A549 (cell line): Measurements from ENCODE around the gene ANKFN1.

Experiments used
- FOSL2 ChIP-seq, 2 experiments: fragments of 450-650 bp in 1 of 2; fragments of >200 bp in 1 of 2; sonication (Bioruptor Twin) in 1 of 2; formaldehyde crosslinking; IDR thresholded peaks; 2 replicates each; pipeline versions ENCODE4 v1.5.0 to v1.6.1; 2016 to 2020; ENCODE audit warnings: mild to moderate bottlenecking in 1 of 2, moderate library complexity in 1 of 2
- POLR2A ChIP-seq: IDR thresholded peaks from 2 replicates; pipeline ENCODE4 v1.6.1; 2012; ENCODE audit warnings: mild to moderate bottlenecking, low read length
- RARB ChIP-seq: fragments of 250-450 bp; sonication (Bioruptor Pico); IDR thresholded peaks from 2 replicates; pipeline ENCODE4 v1.8.0; 2021; ENCODE audit warnings: mild to moderate bottlenecking, moderate library complexity
- SMC3 ChIP-seq: fragments of >200 bp; sonication (Bioruptor Twin); formaldehyde crosslinking; IDR thresholded peaks from 3 replicates; pipeline ENCODE4 v1.6.1; 2018; ENCODE audit warnings: inconsistent platforms
- ZC3H11A ChIP-seq: fragments of 450-650 bp; IDR thresholded peaks from 2 replicates; pipeline ENCODE4 v1.6.1; 2014; ENCODE audit warnings: antibody characterized with exemption, mild to moderate bottlenecking
- TF ChIP-seq, protein P1 (sequence below): fragments of >200 bp; sonication (Bioruptor Twin); formaldehyde crosslinking; IDR thresholded peaks from 3 replicates; pipeline ENCODE4 v1.5.1; 2016
- TF ChIP-seq, protein P2 (sequence below): IDR thresholded peaks from 2 replicates; pipeline ENCODE4 v1.6.1; 2012
- TF ChIP-seq, protein P3 (sequence below): fragments of 200-600 bp; sonication (generic); IDR thresholded peaks from 2 replicates; pipeline ENCODE4 v1.6.1; 2016; ENCODE audit warnings: antibody characterized with exemption, mild to moderate bottlenecking, moderate library complexity
- TF ChIP-seq, protein P4 (sequence below): IDR thresholded peaks from 2 replicates; pipeline ENCODE4 v1.6.1; 2012

DNA sequence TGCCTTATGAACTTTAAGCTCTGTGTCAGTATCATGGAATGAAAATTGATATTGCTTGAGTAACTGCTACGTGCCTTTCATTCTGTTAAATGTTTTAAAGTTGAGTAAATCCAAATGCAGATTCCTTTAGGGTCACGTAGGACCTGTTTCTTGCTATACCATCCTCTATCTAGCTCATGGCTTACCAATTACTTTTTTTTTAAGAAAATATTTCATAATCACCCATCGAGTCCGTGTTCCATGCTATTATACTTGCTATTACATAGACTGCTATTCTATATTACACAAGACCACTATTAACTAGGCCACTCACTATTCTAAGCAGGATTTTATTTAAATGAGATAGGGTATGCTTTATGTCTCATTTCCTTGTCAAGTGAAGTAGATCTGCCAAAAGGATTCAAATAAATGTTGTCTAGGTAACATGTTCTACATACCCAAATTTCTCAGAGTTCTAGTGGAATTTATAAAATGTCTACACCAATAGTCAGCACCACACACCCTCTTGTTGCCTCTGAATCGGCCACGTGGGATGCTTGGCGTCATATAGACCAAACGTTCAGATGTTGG, 11.9 kb downstream of the ANKFN1 start:
- TF ChIP-seq RARB (no peak), POLR2A (no peak), FOSL2 (IDR thresholded peaks at IDR 0.05) (no peak), FOSL2 (CRISPR knock-in tag; IDR thresholded peaks at IDR 0.05) (no peak), SMC3 (no peak), ZC3H11A (no peak)
- TF ChIP-seq, protein P1, sequence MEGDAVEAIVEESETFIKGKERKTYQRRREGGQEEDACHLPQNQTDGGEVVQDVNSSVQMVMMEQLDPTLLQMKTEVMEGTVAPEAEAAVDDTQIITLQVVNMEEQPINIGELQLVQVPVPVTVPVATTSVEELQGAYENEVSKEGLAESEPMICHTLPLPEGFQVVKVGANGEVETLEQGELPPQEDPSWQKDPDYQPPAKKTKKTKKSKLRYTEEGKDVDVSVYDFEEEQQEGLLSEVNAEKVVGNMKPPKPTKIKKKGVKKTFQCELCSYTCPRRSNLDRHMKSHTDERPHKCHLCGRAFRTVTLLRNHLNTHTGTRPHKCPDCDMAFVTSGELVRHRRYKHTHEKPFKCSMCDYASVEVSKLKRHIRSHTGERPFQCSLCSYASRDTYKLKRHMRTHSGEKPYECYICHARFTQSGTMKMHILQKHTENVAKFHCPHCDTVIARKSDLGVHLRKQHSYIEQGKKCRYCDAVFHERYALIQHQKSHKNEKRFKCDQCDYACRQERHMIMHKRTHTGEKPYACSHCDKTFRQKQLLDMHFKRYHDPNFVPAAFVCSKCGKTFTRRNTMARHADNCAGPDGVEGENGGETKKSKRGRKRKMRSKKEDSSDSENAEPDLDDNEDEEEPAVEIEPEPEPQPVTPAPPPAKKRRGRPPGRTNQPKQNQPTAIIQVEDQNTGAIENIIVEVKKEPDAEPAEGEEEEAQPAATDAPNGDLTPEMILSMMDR: no peak
- TF ChIP-seq, protein P2, sequence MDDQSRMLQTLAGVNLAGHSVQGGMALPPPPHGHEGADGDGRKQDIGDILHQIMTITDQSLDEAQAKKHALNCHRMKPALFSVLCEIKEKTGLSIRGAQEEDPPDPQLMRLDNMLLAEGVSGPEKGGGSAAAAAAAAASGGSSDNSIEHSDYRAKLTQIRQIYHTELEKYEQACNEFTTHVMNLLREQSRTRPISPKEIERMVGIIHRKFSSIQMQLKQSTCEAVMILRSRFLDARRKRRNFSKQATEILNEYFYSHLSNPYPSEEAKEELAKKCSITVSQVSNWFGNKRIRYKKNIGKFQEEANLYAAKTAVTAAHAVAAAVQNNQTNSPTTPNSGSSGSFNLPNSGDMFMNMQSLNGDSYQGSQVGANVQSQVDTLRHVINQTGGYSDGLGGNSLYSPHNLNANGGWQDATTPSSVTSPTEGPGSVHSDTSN: no peak
- TF ChIP-seq, protein P3, sequence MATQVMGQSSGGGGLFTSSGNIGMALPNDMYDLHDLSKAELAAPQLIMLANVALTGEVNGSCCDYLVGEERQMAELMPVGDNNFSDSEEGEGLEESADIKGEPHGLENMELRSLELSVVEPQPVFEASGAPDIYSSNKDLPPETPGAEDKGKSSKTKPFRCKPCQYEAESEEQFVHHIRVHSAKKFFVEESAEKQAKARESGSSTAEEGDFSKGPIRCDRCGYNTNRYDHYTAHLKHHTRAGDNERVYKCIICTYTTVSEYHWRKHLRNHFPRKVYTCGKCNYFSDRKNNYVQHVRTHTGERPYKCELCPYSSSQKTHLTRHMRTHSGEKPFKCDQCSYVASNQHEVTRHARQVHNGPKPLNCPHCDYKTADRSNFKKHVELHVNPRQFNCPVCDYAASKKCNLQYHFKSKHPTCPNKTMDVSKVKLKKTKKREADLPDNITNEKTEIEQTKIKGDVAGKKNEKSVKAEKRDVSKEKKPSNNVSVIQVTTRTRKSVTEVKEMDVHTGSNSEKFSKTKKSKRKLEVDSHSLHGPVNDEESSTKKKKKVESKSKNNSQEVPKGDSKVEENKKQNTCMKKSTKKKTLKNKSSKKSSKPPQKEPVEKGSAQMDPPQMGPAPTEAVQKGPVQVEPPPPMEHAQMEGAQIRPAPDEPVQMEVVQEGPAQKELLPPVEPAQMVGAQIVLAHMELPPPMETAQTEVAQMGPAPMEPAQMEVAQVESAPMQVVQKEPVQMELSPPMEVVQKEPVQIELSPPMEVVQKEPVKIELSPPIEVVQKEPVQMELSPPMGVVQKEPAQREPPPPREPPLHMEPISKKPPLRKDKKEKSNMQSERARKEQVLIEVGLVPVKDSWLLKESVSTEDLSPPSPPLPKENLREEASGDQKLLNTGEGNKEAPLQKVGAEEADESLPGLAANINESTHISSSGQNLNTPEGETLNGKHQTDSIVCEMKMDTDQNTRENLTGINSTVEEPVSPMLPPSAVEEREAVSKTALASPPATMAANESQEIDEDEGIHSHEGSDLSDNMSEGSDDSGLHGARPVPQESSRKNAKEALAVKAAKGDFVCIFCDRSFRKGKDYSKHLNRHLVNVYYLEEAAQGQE: no peak
- TF ChIP-seq, protein P4, sequence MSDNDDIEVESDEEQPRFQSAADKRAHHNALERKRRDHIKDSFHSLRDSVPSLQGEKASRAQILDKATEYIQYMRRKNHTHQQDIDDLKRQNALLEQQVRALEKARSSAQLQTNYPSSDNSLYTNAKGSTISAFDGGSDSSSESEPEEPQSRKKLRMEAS: no peak
